Renal cortex interstitium (tissue), 15 donors: ENCODE results near the gene C14orf180. TPM values are rescaled to one million over a fixed set of nuclear protein-coding genes. Genes with fewer than 3 reads are reported as not detected.

Source experiments
- DNase-seq, 11 donors: peaks; one replicate each; pipeline ENCODE4 v3.0.0-alpha.2; 2013; ENCODE audit warnings: low read depth in 9 of 11, low spot score in 4 of 11; ENCODE audit errors: extremely low read depth in 1 of 11
- long read RNA-seq, 16 experiments: transcript quantifications; one replicate each; lab custom pipeline, GENCODE V29; 2026
- polyA plus RNA-seq, 3 donors: library from polyadenylated mRNA; unstranded; fragments of 120-200 nt; gene quantifications; one replicate each; pipeline ENCODE4 v1.2.1, GENCODE V29; 2013; ENCODE audit not compliant: insufficient read length in 3 of 3

C14orf180 gene
- polyA plus RNA-seq = not detected
- long read RNA-seq, donor 1 = 0 reads
- long read RNA-seq, donor 2 = 0 reads
- long read RNA-seq, donor 3 = 0 reads
- long read RNA-seq, donor 4 = 0 reads
- long read RNA-seq, donor 5 = 0 reads
- long read RNA-seq, donor 6 = 0 reads
- long read RNA-seq, donor 7 = 0 reads
- long read RNA-seq, donor 8 = 0 reads
- long read RNA-seq, donor 9 = 0 reads
- long read RNA-seq, donor 10 = 0 reads
- long read RNA-seq, donor 11 = 0 reads
- long read RNA-seq, donor 12 = 0 reads
- long read RNA-seq, donor 13 = 0 reads
- long read RNA-seq, donor 14 = 0 reads
- long read RNA-seq, donor 15 = 0 reads
- long read RNA-seq, donor 16 = 0 reads

DNA sequence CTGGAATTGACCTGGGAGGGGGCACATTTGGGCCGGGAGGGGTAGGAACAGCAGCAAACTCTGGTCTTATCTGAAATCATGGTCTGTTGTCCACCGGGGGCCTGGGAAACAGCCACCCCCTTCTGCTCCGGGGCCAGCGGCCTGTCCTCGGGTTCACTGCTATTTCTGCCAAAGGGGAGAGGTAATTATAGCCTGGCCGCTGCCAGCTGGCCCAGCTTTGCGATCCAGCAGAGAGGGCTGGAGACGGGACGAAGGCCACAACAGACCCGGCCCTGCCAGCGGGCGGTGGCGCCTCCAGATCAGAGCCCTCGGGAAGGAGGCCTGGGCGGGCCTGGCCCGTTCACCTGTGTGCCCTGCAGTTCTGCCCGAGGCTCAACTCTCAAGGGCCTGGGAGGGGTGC, at the start of gene C14orf180:
Gene C14orf180, plus strand, starts transcription at position 258 of the 400 bp plus-strand sequence. CDS start 6,667 bp downstream, outside the sequence.
- DNase-seq = no peak

DNA sequence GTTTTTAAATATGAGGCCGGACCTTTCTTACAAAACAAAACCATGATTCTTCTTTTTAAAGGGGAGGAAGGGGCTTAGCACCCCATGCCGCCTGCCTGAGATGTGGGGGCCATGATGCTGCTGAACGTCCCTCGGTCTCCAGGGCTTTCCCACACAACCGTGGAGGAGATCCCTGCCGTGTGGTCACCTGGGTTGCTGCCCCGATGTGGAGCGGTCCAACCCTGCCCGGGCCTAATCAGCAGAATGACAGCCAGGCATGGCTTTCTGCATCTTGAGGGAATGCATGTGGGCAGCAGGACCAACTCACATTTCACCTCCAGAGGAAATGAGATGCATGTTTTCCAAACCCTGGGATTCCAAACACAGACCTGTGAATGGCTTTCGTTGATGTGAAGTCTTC, 48.9 kb upstream of the C14orf180 start:
- no peak for DNase-seq

DNA sequence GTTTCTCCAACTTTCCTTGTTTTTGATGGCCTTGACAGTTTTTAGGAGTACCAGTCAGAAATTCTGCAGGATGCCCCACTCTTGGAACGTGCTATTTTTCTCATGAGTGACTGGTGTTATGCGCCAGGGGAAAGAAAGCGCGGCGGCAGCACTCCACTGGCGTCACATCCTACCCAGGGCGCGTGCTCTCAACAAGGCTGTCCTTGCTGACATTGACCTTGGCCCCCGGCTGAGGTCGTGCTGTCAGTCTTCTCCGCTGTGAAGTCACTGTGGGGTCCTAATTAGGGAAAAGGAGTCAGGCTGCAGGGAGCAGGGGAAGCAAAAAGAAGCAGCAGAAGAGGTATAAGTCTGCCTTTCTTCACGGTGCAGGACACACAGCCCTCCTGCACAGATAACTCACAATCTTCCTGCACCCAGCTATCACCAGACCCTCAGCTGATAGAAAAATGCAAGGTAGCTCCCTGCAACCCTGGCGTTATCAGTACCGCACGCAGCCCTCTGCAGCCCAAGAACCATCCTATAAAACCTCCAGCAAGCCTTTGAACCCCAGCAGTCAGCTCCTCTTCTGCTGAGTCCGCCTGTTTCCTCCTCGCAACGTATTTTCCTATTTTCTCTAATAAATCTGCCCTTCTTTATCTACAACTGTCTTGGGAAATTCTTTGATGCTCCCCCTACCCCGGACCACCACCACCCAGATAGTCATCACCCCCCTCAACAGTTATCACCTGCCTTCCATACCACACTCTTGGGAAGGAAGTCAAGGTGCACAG, 48.0 kb upstream of the C14orf180 start:
- no peak for DNase-seq

DNA sequence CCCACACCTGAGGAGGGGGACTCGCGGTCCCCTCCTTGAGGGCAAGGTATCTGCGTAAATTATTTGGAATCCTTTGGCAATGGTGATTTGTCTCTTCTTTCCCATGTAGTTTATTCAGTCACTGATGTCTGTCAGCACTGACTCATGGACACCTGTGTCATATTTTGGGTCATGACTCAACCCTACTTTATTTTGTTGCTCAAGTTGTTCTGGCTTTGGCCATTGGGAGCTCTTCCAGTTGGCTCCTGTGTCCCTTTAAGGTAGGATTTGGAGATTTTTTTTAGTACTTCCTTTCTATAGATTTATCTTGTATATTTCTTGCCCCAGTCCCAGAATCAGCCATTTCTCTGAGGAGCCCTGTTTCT, 47.4 kb upstream of the C14orf180 start:
- DNase-seq = no peak

DNA sequence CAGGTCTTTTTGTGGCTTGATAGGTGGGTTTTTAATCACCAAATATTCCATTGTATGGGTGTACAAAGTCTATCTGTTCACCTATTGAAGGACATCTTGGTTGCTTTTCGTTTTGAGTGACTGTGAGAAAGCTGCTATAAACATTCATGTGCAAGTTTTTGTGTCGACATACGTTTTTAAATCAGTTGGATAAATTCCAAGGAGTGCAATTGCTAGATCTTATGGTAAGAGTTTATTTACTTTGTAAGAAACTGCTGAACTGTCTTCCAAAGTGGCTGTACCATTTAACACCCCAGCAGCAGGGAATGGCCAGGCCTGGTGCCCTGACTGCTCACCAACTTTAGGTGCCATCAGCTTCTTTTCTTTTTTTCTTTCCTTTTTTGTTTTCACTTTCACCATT, 45.5 kb upstream of the C14orf180 start:
- no peak for DNase-seq

DNA sequence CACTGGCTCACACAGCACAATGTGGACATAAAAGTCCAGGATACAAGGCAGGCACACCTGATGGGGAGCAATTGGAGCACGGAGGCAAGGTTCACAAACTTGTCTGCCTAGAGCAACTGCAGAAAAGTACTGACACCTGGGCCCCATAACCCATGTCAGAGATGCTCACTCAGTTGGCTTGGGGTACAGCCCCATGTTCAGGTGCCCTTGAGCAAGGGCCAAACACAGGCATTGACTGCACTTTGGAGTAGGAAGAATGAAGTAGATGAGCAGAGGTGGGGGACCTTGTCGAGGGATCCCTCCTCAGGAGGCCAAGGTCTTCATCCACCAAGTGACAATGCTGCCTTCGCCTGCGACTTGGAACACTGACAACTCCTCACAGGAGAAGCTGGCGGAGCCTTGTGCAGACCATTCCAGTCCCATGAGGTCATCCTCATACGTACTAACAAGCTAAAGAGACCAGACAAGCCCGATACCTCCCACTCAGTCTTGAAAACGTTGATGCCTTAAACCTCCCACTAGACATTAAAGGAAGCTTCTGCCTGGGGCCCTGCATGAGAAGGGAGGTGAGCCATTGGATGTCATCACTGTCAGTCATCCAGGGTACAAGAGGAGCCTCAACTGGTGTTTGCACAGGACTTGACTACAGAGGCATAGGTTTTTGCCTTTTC, 42.5 kb upstream of the C14orf180 start:
- DNase-seq = no peak

DNA sequence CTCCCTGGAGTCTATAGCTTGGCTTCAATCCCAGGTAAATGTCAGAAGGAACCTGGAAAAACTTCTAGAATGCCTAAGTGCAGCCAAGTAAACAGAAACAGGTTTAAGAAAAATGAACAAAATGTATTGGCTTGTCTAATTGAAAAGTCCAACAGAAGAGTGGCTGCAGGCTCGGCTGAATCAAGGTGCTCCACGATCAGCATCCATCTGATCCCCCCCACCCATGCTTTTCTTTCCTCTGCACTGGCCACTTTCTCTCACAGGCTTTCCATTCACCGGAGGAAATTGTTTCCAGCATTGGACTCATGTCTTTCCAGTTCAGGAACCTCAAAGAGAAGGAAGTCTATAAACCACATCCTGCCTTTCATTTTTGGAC, 42.0 kb upstream of the C14orf180 start:
- no peak for DNase-seq

DNA sequence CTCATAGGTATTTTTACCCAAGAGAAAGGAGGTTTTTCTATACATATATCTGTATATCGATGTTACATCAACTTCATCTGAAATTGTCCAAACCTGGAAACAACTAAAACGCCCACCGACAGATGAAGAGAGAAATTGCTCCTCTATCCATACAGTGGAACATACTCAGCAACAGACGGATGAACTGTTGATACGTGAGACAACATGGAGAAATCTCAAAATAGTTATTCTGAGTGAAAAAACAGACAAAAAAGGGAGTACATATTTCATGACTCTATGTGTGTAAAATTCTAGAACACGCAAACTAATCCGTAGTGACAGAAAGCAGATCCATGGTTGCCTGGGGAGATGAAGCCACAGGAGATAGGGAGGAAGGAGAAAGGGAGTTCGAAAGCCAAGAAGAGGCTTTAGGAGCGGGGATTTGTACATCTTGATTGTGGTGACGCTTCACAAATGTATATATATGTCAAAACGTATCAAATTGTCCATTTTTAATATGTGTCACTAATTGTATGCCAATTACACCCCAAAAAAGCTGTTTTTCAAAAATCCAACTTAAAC, 37.6 kb upstream of the C14orf180 start:
- no peak for DNase-seq

DNA sequence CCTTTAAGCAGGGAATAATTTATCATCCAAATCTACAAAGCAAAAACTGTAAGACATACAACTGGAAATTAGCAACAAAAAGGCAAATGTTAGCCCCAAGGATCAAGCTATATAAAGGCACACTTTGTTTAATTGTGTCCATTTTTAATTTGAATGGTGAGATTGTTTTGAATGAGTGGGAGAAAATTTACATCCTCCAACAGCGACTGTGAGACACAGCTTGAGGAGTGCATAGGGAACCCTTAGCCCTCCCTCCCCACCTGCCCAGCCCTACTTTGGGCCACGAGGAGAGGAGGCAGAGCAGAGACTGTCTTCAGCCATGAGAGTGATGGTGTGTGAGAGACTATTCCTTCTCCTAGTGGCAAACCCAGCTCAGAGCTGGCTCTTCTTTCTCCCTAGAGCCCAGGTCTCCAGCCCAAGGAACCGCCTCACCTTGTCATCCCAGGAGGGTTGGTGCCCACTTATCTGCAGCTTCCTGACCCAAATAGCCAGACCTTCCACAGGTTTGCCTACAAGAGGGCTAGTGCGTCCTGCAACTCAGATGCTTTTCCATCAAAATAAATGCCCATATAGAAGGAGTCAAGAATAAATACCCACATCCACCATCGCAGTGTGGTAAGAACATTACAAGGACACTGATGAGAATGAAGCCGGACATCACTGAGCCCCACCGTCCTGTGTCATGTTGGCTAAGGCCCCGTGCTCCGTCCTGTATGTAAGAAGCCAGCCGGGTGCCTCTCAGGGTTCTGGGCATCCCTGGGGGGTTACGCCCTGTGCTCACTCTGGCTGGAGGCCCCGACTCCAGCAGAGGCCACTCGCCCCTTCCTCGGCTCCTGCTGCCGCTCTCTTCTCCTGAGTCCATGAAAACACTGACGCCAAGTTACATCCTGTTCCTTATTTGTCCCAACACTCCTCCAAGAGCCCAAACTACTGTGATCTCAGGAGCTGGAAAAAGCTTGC, 36.4 kb upstream of the C14orf180 start:
- DNase-seq = no peak

DNA sequence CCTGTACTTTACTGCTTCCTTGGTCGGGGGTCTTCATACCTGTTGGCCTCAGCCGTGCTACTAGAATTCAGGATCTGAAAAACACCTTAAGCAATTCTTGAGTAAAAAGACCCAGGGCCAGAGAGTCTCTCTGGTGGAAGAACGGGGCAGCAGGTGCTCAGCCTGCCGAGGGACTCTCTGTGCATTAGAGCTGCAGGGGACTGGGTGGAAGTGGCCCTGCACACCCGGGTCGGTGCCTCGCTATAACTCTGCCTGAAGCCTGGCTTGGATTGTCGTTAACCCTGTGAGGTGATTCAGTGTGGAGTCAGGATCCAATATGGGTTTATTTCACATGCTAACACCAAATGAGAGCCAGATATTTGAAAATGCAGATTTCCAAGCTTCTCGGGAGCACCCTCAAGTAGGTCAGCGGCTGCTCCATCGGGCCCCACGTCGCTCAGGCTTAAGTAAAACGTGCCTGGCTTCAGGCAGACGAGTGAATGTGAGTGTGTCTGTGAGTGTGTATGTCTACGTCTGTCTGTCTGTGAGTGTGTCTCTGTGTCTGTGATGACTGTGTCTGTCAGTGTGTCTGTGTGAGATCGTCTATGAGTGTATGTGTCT, 35.1 kb upstream of the C14orf180 start:
- DNase-seq = no peak

DNA sequence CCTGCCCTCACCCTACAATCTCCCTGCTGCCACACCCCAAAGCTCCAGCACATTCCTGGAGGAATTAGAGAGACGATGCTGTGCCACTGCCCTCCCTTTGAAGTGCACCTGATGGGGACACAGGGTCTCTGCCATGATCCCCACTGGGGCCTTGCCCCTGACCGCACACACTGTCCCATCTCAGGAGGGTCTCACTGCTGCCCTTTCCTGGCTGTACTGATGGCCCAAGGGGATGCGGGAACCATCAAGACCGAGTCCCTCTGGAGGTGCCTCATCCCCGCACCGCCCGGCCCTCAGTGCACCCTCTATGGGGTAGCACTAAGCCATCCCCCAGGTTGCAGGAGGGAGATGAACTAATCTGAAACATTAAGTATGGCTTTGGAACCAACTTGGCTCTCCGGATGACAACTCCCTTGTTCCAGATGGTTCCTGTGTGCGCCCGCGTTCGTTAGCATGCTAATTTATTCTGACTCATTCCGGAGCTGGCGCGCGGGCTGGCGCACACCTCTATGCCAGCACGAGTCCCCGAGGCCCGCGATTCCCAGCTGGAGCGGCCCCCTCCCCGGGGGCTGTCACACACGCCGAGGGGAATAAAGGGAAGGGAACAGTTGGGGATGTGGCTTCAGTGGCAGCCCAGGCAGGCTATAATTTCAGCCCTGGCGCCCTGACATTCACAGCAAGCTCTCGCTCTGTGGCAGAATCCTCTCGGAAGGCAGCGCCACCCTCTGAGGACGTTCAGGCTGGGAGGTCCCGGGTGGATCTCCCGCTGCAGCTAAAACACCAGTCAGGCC, 34.2 kb upstream of the C14orf180 start:
- DNase-seq = no peak

DNA sequence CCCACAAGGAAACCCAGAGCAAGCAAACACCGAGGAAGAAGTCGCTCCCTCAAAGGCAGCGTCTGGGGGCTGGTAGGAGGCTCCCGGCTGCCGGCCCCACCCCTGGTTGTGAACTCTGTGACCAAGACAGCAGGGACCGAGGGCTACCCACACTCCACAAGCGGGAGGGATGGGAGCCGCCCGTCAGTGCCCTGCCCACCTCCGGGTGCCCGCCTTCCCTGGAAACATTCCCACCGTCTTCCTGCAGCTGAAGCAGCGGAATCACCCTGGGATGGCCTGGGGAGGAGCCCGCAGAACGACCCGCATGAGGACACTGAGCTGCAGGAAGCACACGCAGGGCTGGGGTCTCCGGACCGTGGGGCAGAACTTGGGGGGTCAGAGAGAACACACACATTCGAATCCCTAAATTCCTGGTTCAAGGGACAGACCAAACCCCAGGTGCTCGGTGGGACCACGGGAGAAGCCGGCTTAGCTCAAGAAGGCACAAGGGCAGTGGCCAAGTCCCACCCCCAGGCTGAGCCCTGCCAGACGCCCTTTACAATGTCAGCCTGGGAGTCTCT, 33.5 kb upstream of the C14orf180 start:
- DNase-seq = no peak

DNA sequence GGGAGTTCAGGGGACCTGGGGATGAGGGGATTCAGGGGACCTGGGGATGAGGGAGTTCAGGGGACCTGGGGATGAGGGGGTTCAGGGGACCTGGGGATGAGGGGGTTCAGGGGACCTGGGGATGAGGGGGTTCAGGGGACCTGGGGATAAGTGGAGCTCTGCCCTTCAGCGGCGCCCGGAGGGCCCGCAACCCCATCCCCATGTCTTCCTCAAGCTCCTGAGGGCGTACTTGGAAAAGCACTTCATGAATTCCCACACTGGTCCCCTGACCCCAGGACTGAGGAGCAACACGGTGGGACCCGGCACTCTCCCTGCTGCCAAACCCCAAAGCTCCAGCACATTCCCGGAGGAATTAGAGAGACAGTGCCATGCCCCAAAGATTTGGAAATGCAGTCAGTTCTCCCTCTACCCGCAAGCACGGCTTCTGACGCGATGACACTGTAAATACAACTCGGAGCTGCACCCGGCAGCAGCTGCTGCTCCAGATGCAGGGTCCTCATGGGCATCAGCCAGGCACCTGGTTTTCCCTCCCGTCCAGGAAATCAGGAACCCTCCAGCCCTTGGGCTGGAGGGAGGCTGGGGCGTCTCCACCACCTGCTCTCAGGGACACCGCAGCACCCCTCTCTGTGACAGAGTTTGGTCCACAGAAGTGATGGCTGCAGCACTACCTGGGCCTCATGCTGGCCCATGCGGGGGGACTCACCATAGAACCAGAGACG, 32.8 kb upstream of the C14orf180 start:
- no peak for DNase-seq

DNA sequence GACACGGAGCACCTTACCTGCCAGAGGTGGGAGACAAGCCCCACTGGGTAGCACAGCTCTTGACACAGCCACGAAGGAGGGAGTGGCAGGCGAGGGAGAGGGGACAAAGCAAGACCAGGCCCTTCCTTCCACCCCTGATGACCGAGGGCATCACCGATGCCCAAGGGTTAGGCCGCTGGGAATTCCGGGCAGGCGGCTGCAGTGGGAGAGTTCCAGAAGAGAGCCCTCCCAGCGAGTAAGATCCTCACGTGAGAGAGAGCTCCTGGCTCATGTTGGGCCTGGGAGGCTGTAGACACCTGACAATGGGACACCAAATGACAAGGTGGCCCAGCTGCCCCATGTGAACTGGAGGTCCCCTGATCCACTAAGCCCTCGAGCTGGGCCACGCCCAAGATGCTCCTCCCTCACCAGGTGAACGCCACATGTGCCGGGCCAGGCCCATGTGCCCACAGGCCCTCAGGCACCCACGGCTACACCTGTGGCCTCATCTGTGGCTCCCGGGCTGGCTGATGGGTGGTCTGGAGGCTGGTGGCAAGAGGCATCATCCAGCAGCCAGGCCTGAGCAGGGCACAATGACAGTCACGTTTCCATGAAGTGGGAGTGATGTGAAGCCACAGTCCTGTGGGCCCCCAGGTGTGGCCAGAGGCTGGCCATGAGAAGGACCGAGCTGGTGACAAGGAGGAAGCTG, 32.1 kb upstream of the C14orf180 start:
- no peak for DNase-seq

DNA sequence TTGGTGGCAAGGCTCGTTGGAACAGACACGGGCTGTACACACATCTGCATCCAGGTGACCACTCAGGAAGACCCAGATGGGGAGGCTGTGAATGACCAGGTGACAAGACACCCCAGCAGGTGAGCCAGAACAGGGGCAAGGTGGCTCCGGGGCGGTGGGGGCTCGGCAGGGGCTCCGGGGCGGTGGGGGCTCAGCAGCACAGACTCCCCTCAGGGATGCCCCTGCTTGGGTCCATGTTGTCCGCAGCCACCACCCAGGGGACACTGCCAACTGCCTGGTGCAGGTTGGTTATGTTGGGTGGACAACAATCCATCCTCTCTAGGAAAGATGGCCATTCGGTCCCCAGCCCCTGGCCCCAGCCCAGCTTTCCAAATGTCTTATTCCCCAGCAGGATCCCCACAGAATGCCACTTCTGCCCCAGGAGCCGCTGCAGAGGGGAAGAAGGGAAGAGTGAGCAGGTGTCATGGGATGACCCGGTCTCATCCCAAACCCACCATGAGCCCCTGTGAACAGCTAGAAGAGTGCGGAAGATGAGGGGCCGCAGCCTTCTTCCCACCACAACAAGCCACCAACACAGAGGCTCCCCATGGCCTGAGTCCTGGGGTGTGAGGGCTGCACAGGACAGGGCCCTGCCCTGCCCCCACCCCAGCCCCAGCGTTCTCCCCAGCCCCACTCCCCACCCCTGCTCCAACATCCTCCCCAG, 31.4 kb upstream of the C14orf180 start:
- DNase-seq = no peak
